HG03439 (cell line): ENCODE measurements around the gene SCUBE1.

Experiments
- ATAC-seq: cut with Tn5 transposase; IDR thresholded peaks from one replicate; pipeline ENCODE4 v1.9.1; 2021; ENCODE audit warnings: mild to moderate bottlenecking, moderate library complexity; ENCODE audit not compliant: unreplicated experiment

The SCUBE1 gene

GRCh38 chr22:43225609-43226008 is 117.6 kb downstream of the SCUBE1 start:
- no peak for ATAC-seq

- ATAC-seq, result no peak
These were observed 120.2 kb downstream of the SCUBE1 start for GRCh38 chr22:43222987-43223386.

- no peak for ATAC-seq
These were observed 120.9 kb downstream of the SCUBE1 start for GRCh38 chr22:43222262-43222661.

- no peak for ATAC-seq
These were observed 122.4 kb downstream of the SCUBE1 start for GRCh38 chr22:43220625-43221380.

- ATAC-seq, result no peak
These were observed 124.4 kb downstream of the SCUBE1 start for GRCh38 chr22:43218786-43219185.

- ATAC-seq, result no peak
These were observed 125.7 kb downstream of the SCUBE1 start for GRCh38 chr22:43217285-43218030.

GRCh38 chr22:43216738-43217137 is 126.4 kb downstream of the SCUBE1 start:
- no peak for ATAC-seq

- ATAC-seq, result no peak
These were observed 129.2 kb downstream of the SCUBE1 start for GRCh38 chr22:43213962-43214361.

GRCh38 chr22:43213051-43213450 is 130.1 kb downstream of the SCUBE1 start:
- ATAC-seq, result no peak

GRCh38 chr22:43212434-43212952 is 130.7 kb downstream of the SCUBE1 start:
- ATAC-seq, result no peak

- no peak for ATAC-seq
These were observed 131.2 kb downstream of the SCUBE1 start for GRCh38 chr22:43211941-43212433.

- no peak for ATAC-seq
These were observed 132.3 kb downstream of the SCUBE1 start for GRCh38 chr22:43210631-43211515.

- ATAC-seq, result no peak
These were observed 133.2 kb downstream of the SCUBE1 start for GRCh38 chr22:43209971-43210370.

- ATAC-seq, result no peak
These were observed 133.7 kb downstream of the SCUBE1 start for GRCh38 chr22:43209523-43209890.

- ATAC-seq, result no peak
These were observed 134.3 kb downstream of the SCUBE1 start for GRCh38 chr22:43208703-43209522.

- no peak for ATAC-seq
These were observed 135.1 kb downstream of the SCUBE1 start for GRCh38 chr22:43207849-43208702.

- no peak for ATAC-seq
These were observed 135.8 kb downstream of the SCUBE1 start for GRCh38 chr22:43207386-43207785.

GRCh38 chr22:43206509-43207161 is 136.5 kb downstream of the SCUBE1 start:
- ATAC-seq, result no peak
